ENCODE measurements around the gene ANKRD13B. TPM values are rescaled to one million over a fixed set of nuclear protein-coding genes. Genes with fewer than 3 reads are reported as not detected.

ANKRD13B gene
- total and polyA plus RNA-seq, 2 of the 13 experiments (the other 11 are each of a cell fraction or from before 2014, with no cell fraction given) = 1.7 to 1.8 TPM

DNA sequence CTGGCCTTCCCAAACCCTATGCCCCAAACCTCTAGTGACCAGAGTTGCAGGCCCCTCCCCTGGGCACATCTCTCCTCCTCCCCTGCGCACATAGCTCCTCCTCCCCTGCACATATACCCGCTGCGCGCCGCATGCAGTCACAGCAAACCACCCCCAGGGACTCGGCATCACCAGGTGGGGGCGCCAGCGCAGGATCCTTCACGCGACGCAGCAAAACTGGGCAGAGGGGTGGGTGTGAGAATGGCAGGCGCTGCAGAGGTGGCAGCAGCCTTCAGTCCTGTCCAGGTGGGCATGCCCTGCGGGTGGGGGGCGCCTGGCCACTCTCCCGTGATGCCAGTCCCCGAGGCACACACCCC, 24.2 kb downstream of the ANKRD13B start (continued):
- TF ChIP-seq, protein P1, sequence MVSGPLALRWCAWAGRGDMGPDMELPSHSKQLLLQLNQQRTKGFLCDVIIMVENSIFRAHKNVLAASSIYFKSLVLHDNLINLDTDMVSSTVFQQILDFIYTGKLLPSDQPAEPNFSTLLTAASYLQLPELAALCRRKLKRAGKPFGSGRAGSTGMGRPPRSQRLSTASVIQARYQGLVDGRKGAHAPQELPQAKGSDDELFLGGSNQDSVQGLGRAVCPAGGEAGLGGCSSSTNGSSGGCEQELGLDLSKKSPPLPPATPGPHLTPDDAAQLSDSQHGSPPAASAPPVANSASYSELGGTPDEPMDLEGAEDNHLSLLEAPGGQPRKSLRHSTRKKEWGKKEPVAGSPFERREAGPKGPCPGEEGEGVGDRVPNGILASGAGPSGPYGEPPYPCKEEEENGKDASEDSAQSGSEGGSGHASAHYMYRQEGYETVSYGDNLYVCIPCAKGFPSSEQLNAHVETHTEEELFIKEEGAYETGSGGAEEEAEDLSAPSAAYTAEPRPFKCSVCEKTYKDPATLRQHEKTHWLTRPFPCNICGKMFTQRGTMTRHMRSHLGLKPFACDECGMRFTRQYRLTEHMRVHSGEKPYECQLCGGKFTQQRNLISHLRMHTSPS (CRISPR knock-in tag; IDR thresholded peaks at IDR 0.05; ENCODE audit: low read depth) = peak; percentile 58
- TF ChIP-seq NFKBIZ (CRISPR knock-in tag; IDR thresholded peaks at IDR 0.05) (no peak), MAZ (IDR thresholded peaks at IDR 0.05; ENCODE audit: borderline replicate concordance, low read depth, low read length) (peak; percentile 55; the same call in 1 of the 2 replicates), MAZ (CRISPR knock-in tag; IDR thresholded peaks at IDR 0.05; ENCODE audit: low read depth) (0 out of 2 replicates have a peak, but pooled peaks have one; percentile 43), GATAD2A (CRISPR knock-in tag; IDR thresholded peaks at IDR 0.05) (peak; percentile 26; the same call in 1 of the 2 replicates), CEBPB (IDR thresholded peaks at IDR 0.05; ENCODE audit: borderline replicate concordance, low read depth, low read length) (no peak), ZNF615 (CRISPR knock-in tag; IDR thresholded peaks at IDR 0.05; ENCODE audit: borderline replicate concordance) (0 out of 2 replicates have a peak, but pooled peaks have one; percentile 38), KDM1A (CRISPR knock-in tag; IDR thresholded peaks at IDR 0.05) (0 out of 2 replicates have a peak, but pooled peaks have one; percentile 70), ZNF10 (CRISPR knock-in tag; IDR thresholded peaks at IDR 0.05; ENCODE audit: borderline replicate concordance, low read depth) (no peak), POLR2AphosphoS5 (IDR thresholded peaks at IDR 0.05; ENCODE audit: low read depth, low read length) (no peak), NR2C2 (CRISPR knock-in tag; IDR thresholded peaks at IDR 0.05; ENCODE audit: borderline replicate concordance) (no peak), ZNF709 (CRISPR knock-in tag; IDR thresholded peaks at IDR 0.05) (peak; percentile 42; the same call in 1 of the 2 replicates), RFXAP (CRISPR knock-in tag; IDR thresholded peaks at IDR 0.05; ENCODE audit: borderline replicate concordance) (no peak), KDM4B (CRISPR knock-in tag; IDR thresholded peaks at IDR 0.05) (no peak), ATF1 (CRISPR knock-in tag; IDR thresholded peaks at IDR 0.05) (no peak)
- TF ChIP-seq, protein P2, sequence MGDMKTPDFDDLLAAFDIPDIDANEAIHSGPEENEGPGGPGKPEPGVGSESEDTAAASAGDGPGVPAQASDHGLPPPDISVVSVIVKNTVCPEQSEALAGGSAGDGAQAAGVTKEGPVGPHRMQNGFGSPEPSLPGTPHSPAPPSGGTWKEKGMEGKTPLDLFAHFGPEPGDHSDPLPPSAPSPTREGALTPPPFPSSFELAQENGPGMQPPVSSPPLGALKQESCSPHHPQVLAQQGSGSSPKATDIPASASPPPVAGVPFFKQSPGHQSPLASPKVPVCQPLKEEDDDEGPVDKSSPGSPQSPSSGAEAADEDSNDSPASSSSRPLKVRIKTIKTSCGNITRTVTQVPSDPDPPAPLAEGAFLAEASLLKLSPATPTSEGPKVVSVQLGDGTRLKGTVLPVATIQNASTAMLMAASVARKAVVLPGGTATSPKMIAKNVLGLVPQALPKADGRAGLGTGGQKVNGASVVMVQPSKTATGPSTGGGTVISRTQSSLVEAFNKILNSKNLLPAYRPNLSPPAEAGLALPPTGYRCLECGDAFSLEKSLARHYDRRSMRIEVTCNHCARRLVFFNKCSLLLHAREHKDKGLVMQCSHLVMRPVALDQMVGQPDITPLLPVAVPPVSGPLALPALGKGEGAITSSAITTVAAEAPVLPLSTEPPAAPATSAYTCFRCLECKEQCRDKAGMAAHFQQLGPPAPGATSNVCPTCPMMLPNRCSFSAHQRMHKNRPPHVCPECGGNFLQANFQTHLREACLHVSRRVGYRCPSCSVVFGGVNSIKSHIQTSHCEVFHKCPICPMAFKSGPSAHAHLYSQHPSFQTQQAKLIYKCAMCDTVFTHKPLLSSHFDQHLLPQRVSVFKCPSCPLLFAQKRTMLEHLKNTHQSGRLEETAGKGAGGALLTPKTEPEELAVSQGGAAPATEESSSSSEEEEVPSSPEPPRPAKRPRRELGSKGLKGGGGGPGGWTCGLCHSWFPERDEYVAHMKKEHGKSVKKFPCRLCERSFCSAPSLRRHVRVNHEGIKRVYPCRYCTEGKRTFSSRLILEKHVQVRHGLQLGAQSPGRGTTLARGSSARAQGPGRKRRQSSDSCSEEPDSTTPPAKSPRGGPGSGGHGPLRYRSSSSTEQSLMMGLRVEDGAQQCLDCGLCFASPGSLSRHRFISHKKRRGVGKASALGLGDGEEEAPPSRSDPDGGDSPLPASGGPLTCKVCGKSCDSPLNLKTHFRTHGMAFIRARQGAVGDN (CRISPR knock-in tag; IDR thresholded peaks at IDR 0.05) = no peak; the same call in 1 of the 2 replicates
- TF ChIP-seq, protein P3, sequence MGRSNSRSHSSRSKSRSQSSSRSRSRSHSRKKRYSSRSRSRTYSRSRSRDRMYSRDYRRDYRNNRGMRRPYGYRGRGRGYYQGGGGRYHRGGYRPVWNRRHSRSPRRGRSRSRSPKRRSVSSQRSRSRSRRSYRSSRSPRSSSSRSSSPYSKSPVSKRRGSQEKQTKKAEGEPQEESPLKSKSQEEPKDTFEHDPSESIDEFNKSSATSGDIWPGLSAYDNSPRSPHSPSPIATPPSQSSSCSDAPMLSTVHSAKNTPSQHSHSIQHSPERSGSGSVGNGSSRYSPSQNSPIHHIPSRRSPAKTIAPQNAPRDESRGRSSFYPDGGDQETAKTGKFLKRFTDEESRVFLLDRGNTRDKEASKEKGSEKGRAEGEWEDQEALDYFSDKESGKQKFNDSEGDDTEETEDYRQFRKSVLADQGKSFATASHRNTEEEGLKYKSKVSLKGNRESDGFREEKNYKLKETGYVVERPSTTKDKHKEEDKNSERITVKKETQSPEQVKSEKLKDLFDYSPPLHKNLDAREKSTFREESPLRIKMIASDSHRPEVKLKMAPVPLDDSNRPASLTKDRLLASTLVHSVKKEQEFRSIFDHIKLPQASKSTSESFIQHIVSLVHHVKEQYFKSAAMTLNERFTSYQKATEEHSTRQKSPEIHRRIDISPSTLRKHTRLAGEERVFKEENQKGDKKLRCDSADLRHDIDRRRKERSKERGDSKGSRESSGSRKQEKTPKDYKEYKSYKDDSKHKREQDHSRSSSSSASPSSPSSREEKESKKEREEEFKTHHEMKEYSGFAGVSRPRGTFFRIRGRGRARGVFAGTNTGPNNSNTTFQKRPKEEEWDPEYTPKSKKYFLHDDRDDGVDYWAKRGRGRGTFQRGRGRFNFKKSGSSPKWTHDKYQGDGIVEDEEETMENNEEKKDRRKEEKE (IDR thresholded peaks at IDR 0.05) = no peak
- TF ChIP-seq, protein P4, sequence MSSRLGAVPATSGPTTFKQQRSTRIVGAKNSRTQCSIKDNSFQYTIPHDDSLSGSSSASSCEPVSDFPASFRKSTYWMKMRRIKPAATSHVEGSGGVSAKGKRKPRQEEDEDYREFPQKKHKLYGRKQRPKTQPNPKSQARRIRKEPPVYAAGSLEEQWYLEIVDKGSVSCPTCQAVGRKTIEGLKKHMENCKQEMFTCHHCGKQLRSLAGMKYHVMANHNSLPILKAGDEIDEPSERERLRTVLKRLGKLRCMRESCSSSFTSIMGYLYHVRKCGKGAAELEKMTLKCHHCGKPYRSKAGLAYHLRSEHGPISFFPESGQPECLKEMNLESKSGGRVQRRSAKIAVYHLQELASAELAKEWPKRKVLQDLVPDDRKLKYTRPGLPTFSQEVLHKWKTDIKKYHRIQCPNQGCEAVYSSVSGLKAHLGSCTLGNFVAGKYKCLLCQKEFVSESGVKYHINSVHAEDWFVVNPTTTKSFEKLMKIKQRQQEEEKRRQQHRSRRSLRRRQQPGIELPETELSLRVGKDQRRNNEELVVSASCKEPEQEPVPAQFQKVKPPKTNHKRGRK (CRISPR knock-in tag; IDR thresholded peaks at IDR 0.05) = no peak

All from HepG2 (cell line).